SHP77 treated with DMSO at 0.1 percent for 48 hours (cell line): ENCODE measurements around the gene KIFC3.
"Not testable (repeated sequence)": the region's sequence is repeated elsewhere in the genome, so short reads cannot be mapped to it uniquely, and the experiment has no call there.

Source experiments
- DNase-seq: peaks from one replicate; lab custom pipeline; 2025; lab: John Stamatoyannopoulos, UW

The KIFC3 gene

GRCh38 chr16:57739756-57740422, 62.4 kb downstream of the KIFC3 start:
- no peak for DNase-seq

- no peak for DNase-seq
Observed at GRCh38 chr16:57738844-57739243, 63.4 kb downstream of the KIFC3 start.

DNA sequence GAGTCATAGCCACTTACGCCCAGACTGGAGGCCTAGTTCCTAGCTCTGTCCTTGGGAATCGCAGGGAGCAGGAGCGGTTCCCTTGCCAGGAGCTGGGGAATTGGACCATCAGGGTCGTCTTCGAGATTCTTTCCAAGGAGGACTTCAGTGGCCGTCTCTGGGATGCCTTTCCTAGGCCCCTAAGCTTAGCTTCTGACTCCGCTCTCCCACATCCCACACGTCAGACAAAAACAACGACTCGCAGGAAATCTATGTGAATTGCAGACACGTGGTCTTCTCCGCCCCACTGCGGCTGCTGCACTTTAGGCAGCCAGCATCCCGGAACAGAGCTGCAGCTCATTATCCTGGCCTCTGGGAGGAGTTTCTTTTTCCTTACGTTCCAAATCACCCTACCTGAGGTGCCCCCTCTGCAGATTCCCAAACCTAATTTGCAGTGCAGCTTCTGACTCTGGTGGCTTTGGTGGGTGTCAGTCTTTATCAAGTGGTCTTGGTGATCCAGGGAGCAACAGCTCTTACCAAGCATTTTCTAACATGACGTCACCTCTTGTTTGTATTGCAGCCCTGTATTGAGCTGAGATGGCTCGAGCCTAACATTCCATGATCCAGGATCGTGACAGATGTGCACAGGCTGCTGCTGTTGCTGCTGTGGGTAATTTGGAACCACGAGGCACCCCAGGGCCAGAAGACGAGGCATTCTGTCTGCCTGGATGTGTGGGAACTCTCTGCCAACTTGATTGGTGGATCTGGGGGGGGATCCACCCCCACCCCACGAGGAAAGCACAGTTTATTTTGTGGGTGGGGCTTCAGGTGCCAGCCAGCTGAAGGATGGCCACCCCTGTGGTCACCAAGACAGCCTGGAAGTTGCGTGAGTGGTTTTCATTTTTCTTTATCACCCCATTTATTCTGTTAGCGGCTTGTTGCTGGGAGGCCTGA, 65.6 kb downstream of the KIFC3 start:
- peak; percentile 48 for DNase-seq

DNA sequence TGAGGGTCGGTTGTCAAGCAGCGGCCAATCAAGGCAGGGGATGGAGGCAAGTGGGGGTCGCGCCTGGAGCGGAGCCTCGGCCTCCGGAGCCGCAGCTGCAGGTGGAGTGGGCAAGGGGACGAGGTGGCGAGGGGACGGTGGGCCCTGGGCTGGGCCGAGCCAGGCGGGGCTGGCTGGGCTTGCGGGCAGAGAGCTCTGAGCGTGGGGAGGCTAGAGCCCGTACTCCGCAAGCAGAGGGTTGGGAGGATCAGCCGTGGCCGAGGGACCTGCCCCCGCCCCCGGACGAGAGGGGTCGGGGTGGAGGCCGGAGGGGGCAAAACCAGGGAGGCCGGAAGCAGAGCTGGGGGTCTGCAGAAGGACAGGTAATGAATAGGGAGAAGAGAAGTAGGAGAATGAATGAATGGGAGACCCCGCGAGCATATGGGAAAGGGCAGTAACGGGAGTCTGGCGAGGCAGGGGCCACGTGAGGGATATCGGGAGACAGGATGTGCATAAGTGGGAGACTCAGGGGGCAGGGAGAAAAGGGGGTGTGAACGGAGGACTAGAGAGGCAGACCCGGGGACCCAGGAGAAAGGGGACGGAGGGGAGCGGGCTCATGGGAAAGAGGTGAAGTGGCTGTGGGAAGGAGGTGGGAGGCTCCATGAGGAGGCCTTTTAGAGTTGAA, 66.4 kb downstream of the KIFC3 start, which contains the start of gene KATNB1:
KATNB1 (plus strand) TSS at position 16 of the 664 bp plus-strand sequence. CDS start 1,474 bp downstream, outside the sequence.
- no peak for DNase-seq

GRCh38 chr16:57734925-57735754, 67.2 kb downstream of the KIFC3 start:
- DNase-seq: peak; percentile 99

- no peak for DNase-seq
Observed at GRCh38 chr16:57734308-57734924, 67.9 kb downstream of the KIFC3 start.

GRCh38 chr16:57732714-57733113, 69.6 kb downstream of the KIFC3 start:
- no peak for DNase-seq

DNA sequence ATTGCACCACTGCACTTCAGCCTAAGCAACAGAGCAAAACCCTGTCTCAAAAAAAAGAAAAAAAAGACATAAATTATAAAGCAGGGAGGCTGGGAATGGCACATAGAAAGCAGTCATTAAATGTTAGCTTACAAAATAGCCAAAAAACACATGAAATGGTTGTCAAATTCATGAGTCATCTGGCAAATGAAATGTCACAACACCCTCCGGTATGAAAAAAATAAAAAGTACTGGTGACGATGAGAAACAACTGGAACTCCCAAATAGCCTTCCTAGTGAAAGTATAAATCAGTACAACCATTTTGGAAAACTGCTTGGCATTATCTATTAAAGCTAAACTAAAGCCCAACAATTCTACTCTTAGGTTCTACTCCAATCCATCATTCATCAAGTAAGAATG, 70.3 kb downstream of the KIFC3 start:
- DNase-seq: no peak

DNA sequence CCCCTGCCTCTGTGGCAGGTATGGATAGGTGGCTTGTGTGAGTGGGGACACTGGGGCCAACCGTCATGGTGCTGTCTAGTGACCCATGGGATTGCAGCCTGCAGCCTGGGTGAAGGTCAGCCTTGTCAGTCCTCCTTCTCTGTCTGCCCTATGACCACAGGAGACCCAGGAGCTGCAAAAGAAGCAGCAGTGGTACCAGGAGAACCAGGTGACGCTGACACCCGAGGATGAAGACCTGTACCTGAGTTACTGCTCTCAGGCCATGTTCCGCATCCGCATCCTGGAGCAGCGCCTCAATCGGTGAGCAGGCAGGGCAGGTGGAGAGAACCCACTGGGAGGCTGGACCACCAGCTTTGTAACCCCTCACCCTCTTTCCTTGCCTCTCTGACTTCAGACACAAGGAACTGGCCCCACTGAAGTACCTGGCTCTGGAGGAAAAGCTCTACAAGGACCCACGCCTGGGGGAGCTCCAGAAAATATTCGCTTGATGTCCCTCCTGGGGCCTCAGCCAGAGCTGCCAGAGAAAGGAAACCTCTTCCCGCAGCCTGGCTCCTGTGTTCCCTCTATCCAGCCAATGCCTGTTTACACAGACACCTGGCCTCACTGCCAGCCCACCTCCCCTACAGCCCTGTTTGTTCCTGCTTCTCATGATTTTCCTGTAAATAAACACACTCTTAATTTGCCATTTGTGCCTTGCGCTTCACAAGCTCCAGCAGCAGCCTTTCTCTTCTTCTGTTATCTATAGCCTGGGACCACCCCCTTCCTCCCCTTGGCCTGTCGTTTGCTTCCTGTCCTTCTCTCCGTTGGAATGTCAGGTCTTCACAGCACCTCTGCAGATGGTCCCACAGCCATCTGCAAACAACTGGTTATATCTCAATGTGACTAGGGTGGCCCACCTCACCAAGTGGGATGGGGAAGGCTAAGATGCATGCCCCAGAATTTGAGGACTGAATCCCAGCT, 71.2 kb downstream of the KIFC3 start:
- no peak for DNase-seq

DNA sequence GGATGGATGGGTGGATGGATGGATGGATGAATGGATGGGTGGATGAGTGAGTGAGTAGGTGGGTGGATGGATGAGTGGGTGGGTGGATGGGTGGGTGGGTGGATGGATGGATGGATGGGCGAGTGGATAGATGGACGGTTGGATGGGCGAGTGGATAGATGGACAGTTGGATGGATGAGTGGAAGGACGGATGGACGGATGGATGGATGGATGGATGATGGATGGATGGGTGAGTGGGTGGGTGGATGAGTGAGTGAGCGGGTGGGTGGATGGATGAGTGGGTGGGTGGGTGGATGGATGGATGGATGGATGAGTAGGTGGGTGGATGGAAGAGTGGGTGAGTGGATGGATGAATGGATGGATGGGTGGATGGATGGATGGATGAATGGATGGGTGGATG, 72.4 kb downstream of the KIFC3 start:
- not testable (repeated sequence) for DNase-seq

- DNase-seq: no peak
Observed at GRCh38 chr16:57729182-57729484, 73.2 kb downstream of the KIFC3 start.

- DNase-seq: no peak
Observed at GRCh38 chr16:57728336-57729181, 73.7 kb downstream of the KIFC3 start.

GRCh38 chr16:57727610-57728009, 74.7 kb downstream of the KIFC3 start:
- DNase-seq: no peak

DNA sequence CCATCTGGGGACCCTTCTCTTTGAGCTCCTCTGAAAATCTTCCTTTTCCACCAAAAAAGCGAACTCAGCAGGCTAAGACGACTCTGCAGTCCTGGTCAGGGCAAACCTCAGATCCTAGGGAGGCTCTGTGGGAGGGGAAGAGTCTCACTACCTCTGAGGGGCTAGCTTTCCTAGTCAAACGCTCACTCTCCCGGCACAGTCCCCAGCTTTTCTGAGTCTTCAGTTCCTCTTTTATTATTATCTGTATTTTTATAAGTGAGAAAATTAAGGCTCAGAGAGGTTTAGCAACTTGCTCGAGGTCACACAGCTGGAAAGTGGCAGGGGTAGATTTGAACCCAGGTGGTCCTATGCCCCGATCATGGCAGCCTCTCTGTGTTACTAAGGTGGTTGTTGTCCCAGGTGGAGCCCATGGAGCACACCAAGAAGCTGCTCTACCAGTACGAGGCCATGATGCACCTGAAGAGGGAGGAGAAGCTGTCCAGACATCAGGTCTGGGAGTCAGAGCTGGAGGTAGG, 75.8 kb downstream of the KIFC3 start:
- DNase-seq: no peak

GRCh38 chr16:57725976-57726375, 76.3 kb downstream of the KIFC3 start:
- no peak for DNase-seq

- no peak for DNase-seq
Observed at GRCh38 chr16:57725554-57725953, 76.7 kb downstream of the KIFC3 start.

GRCh38 chr16:57725151-57725550, 77.1 kb downstream of the KIFC3 start:
- no peak for DNase-seq

DNA sequence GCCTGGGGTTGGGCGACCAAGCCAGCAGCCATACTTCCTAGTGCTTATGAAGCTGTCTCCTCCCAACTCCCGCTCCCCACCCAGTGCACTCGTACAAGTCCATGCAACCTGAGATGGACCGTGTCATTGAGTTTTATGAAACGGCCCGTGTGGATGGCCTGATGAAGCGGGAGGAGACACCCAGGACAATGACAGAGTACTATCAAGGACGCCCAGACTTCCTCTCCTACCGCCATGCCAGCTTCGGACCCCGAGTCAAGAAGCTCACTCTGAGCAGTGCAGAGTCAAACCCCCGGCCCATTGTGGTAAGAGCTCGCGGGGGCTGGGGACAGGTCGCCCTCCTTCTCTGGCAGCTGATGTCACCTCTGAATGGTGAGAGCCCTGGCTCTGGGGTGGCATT, 77.8 kb downstream of the KIFC3 start:
- no peak for DNase-seq

DNA sequence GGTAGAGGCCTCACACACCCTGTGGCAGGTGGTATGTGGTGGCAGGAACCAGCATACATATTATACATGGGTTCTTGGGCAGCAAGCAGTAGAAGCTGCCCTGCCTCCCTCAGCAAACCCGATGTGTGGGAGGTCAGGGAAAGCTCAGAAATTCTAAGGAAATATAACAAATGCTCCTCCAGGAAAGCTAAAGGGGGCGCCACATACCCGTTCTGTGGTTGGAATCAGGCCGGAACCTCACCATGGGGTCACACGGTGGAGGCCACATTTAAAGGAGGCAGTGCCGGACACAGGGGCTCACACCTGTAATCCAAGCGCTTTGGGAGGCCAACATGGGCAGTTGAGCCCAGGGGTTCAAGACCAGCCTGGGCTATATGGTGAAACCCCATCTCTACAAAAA, 79.1 kb downstream of the KIFC3 start:
- no peak for DNase-seq
